ENCODE measurements around the gene IDH3B.

The IDH3B gene

GRCh38 chr20:2655331-2656116, 8.5 kb downstream of the IDH3B start:
- H3K79me2 ChIP-seq (ENCODE audit: insufficient read depth, low read length) = peaks cover 25% of the 10 kb centered on the region
- peaks cover 76% of the 10 kb centered on the region for H3K36me3 ChIP-seq (ENCODE audit: insufficient read depth, low read length)
- peaks cover 34% of the 10 kb centered on the region for H3K4me1 ChIP-seq (ENCODE audit: insufficient read depth, low read length, severe bottlenecking)
- no peak overlapping the region for H2AFZ ChIP-seq (ENCODE audit: low read length)
- H3K4me3 ChIP-seq (ENCODE audit: low read depth, low read length, poor library complexity, severe bottlenecking) = no peak overlapping the region
- no peaks in the 10 kb centered on the region for H3K9me2 ChIP-seq (ENCODE audit: low read depth, low read length)
- no peaks in the 10 kb centered on the region for H3K9me3 ChIP-seq (ENCODE audit: low read length)
- no peak for TF ChIP-seq CTCF (IDR thresholded peaks at IDR 0.05; ENCODE audit: low read length)
- TF ChIP-seq EZH2 (IDR thresholded peaks at IDR 0.05; ENCODE audit: borderline replicate concordance, low read length) = no peak
- H3K27me3 ChIP-seq (ENCODE audit: insufficient read depth, low read length) = no peaks in the 10 kb centered on the region
- H3F3A ChIP-seq (ENCODE audit: insufficient read depth, low read length) = peaks cover 7% of the 10 kb centered on the region; the same call in 1 of the 2 replicates
- H3K4me2 ChIP-seq (ENCODE audit: low read length) = 0 out of 2 replicates have a peak overlapping the region, but pooled peaks have one; percentile 97
- H3K27ac ChIP-seq (ENCODE audit: low read depth, low read length, poor library complexity, severe bottlenecking) = no peak overlapping the region
- H3K9ac ChIP-seq (ENCODE audit: low read length) = no peak overlapping the region
- 0 out of 2 replicates have a peak, but pooled peaks cover 2% of the 10 kb centered on the region for H4K20me1 ChIP-seq (ENCODE audit: insufficient read depth, low read length)

GRCh38 chr20:2654831-2655230, 9.2 kb downstream of the IDH3B start:
- Histone ChIP-seq H4K20me1 (ENCODE audit: insufficient read depth, low read length) (0 out of 2 replicates have a peak, but pooled peaks cover 2% of the 10 kb centered on the region), H3K4me1 (ENCODE audit: insufficient read depth, low read length, severe bottlenecking) (peaks cover 34% of the 10 kb centered on the region), H3F3A (ENCODE audit: insufficient read depth, low read length) (peaks cover 7% of the 10 kb centered on the region; the same call in 1 of the 2 replicates), H3K9me3 (ENCODE audit: low read length) (no peaks in the 10 kb centered on the region), H3K27me3 (ENCODE audit: insufficient read depth, low read length) (no peaks in the 10 kb centered on the region), H3K79me2 (ENCODE audit: insufficient read depth, low read length) (peaks cover 25% of the 10 kb centered on the region), H3K9me2 (ENCODE audit: low read depth, low read length) (no peaks in the 10 kb centered on the region), H3K4me3 (ENCODE audit: low read depth, low read length, poor library complexity, severe bottlenecking) (peak overlapping the region; percentile 100), H2AFZ (ENCODE audit: low read length) (no peak overlapping the region), H3K9ac (ENCODE audit: low read length) (peak overlapping the region; percentile 89; the same call in 1 of the 2 replicates), H3K27ac (ENCODE audit: low read depth, low read length, poor library complexity, severe bottlenecking) (no peak overlapping the region), H3K4me2 (ENCODE audit: low read length) (peak overlapping the region; percentile 97), H3K36me3 (ENCODE audit: insufficient read depth, low read length) (peaks cover 69% of the 10 kb centered on the region)
- no peak for TF ChIP-seq CTCF (IDR thresholded peaks at IDR 0.05; ENCODE audit: low read length)
- TF ChIP-seq EZH2 (IDR thresholded peaks at IDR 0.05; ENCODE audit: borderline replicate concordance, low read length) = no peak

GRCh38 chr20:2654384-2654822, 9.6 kb downstream of the IDH3B start:
- Histone ChIP-seq H3K27ac (ENCODE audit: low read depth, low read length, poor library complexity, severe bottlenecking) (peak overlapping the region; percentile 78), H3K9me2 (ENCODE audit: low read depth, low read length) (no peaks in the 10 kb centered on the region), H3K9me3 (ENCODE audit: low read length) (no peaks in the 10 kb centered on the region), H4K20me1 (ENCODE audit: insufficient read depth, low read length) (0 out of 2 replicates have a peak, but pooled peaks cover 2% of the 10 kb centered on the region), H3K4me1 (ENCODE audit: insufficient read depth, low read length, severe bottlenecking) (peaks cover 34% of the 10 kb centered on the region), H3K9ac (ENCODE audit: low read length) (peak overlapping the region; percentile 89), H3K4me3 (ENCODE audit: low read depth, low read length, poor library complexity, severe bottlenecking) (peak overlapping the region; percentile 100), H3K27me3 (ENCODE audit: insufficient read depth, low read length) (no peaks in the 10 kb centered on the region), H3K4me2 (ENCODE audit: low read length) (peak overlapping the region; percentile 97), H3K79me2 (ENCODE audit: insufficient read depth, low read length) (peaks cover 25% of the 10 kb centered on the region), H3K36me3 (ENCODE audit: insufficient read depth, low read length) (peaks cover 65% of the 10 kb centered on the region), H3F3A (ENCODE audit: insufficient read depth, low read length) (peaks cover 7% of the 10 kb centered on the region; the same call in 1 of the 2 replicates), H2AFZ (ENCODE audit: low read length) (no peak overlapping the region)
- TF ChIP-seq CTCF (IDR thresholded peaks at IDR 0.05; ENCODE audit: low read length) (no peak), EZH2 (IDR thresholded peaks at IDR 0.05; ENCODE audit: borderline replicate concordance, low read length) (no peak)

Data from OCI-LY1 (cell line).